Duodenal mucosa (tissue), 2 donors: ENCODE results near the gene MAP7D1.
A peak's percentile ranks its signal among the peaks of the same experiment; 100 is the strongest.

Experiments used
- H3K27ac ChIP-seq: one replicate; pipeline ENCODE4 v1.7.0; 2013; ENCODE audit warnings: low read depth, low read length
- H3K27me3 ChIP-seq, 2 donors: one replicate each; pipeline ENCODE4 v1.7.0; 2013; ENCODE audit warnings: low read length in 2 of 2, control low read depth in 1 of 2; ENCODE audit not compliant: insufficient read depth in 2 of 2, control insufficient read depth in 1 of 2
- H3K36me3 ChIP-seq, 2 donors: one replicate each; pipeline ENCODE4 v1.7.0; 2013; ENCODE audit warnings: low read length in 2 of 2, control low read depth in 1 of 2; ENCODE audit not compliant: insufficient read depth in 2 of 2, control insufficient read depth in 1 of 2
- H3K4me1 ChIP-seq, 2 donors: one replicate each; pipeline ENCODE4 v1.7.0; 2013; ENCODE audit warnings: low read length in 2 of 2, control low read depth in 1 of 2; ENCODE audit not compliant: insufficient read depth in 2 of 2, control insufficient read depth in 1 of 2
- H3K4me3 ChIP-seq, 2 donors: one replicate each; pipeline ENCODE4 v1.7.0; 2013; ENCODE audit warnings: low read length in 2 of 2, low read depth in 1 of 2
- H3K9ac ChIP-seq, 2 donors: one replicate each; pipeline ENCODE4 v1.7.0; 2013; ENCODE audit warnings: low read length in 2 of 2, low read depth in 1 of 2
- H3K9me3 ChIP-seq, 2 donors: one replicate each; pipeline ENCODE4 v1.7.0; 2013; ENCODE audit warnings: low read length in 2 of 2, control low read depth in 1 of 2; ENCODE audit not compliant: control insufficient read depth in 1 of 2

The MAP7D1 gene

DNA sequence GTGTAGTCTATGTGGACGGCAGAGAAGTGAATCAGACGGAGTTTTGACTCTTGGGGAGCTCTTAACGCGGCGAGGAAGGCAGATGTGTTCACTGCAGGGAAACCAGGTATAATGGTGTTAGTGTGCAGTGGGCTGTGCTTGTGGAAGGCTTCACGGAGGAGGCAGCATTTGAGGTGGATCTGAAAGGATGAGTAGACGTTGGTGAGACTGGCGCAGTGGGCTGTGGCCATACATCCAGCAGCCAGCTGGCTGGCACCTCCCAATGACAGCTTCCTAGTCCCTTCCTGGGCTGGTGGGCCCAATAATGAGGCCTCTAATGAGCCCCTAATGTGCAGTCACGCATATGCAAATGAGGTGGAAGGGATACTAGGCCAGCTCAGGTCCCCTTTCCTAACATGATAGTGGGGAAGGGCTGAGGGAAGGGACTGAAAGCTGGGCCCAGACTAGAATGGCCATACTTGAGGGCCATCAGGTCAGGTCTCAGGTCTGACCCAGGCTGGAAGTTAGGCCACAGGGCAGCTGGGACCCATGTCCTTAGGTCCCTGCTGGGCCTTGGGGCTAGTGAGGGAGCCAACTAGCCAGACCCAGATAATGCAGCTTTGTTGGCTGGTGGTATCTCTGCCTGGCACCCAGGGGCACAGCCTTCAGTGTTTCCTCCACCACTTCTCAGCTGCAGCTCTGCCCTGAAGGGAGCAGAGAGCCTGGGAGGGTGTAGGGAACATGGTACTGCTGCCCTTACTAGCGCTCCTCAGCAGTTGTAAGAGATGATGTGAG is 3.8 kb downstream of the MAP7D1 start:
- Histone ChIP-seq H3K4me3 (peak overlapping the region in 1 of 2 donors; percentile 63), H3K9ac (peak overlapping the region in 1 of 2 donors; percentile 39), H3K36me3 (peaks cover 0 to 2% of the 10 kb centered on the region in 2 donors), H3K9me3 (no peaks in the 10 kb centered on the region), H3K27ac (no peak overlapping the region), H3K4me1 (peaks cover 54 to 60% of the 10 kb centered on the region in 2 donors), H3K27me3 (no peaks in the 10 kb centered on the region)

DNA sequence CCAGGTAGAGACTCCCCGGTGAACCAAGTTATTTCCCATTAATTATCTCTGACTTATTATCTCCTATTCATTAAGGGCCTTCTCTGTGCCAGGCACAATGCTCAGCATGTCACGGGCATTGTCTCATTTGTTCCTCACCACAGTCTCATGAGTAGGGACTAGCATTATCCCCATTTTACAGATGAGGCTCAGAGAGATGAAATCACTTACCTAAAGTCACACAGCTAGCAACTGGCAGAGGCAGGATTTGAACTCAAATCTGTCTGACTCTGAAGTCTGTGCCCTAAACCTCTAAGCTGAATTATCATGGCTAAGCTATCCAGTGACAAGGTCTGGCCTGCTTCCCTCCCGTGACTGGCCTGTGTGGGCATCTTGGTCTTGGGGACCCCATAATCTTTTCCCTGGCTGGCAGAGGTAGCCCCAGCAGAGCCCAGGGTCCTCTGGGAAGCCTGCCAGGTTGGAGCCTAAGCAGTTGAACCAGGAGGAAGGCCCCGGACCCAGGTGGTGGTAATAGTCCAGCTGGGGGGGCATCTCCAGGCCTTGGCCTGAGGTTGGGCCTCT is 4.5 kb downstream of the MAP7D1 start:
- H3K27me3 ChIP-seq, result no peaks in the 10 kb centered on the region
- peak overlapping the region; percentile 5 to 39 for H3K9ac ChIP-seq
- H3K4me3 ChIP-seq, result peak overlapping the region; percentile 44 to 63
- H3K9me3 ChIP-seq, result no peaks in the 10 kb centered on the region
- H3K36me3 ChIP-seq, result peaks cover 0 to 3% of the 10 kb centered on the region in 2 donors
- peaks cover 50 to 53% of the 10 kb centered on the region in 2 donors for H3K4me1 ChIP-seq
- peak overlapping the region; percentile 85 for H3K27ac ChIP-seq

DNA sequence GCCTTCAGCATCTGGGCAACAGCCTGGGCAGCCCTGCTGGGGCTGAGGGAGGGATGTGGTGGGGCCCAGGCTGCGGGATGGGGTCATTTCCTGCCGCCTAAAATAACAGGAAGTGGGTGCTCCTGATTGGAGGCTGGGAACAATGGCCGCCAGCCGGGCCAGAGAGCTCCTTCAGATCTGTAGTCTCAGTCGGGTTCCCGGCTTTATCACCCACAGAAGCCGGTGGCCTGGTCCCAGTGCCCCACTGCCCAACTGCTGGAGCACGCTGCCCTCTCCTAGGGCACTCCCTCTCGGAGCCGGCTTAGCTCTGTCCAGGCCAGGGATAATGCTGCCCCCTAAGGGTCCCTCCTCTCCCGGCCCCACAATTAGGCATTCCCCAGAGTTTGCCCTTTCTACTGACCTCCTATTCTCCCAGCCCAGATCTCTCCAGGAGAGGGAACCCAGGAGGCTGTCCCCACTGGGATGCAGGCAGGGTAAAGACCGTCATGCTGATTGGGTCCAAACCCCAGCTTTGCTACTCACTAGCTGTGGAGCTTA is 5.1 kb downstream of the MAP7D1 start:
- peaks cover 50 to 53% of the 10 kb centered on the region in 2 donors for H3K4me1 ChIP-seq
- H3K4me3 ChIP-seq, result peak overlapping the region; percentile 44 to 63
- peak overlapping the region; percentile 5 to 39 for H3K9ac ChIP-seq
- H3K27ac ChIP-seq, result peak overlapping the region; percentile 85
- H3K9me3 ChIP-seq, result no peaks in the 10 kb centered on the region
- H3K36me3 ChIP-seq, result peaks cover 0 to 3% of the 10 kb centered on the region in 2 donors
- H3K27me3 ChIP-seq, result no peaks in the 10 kb centered on the region

DNA sequence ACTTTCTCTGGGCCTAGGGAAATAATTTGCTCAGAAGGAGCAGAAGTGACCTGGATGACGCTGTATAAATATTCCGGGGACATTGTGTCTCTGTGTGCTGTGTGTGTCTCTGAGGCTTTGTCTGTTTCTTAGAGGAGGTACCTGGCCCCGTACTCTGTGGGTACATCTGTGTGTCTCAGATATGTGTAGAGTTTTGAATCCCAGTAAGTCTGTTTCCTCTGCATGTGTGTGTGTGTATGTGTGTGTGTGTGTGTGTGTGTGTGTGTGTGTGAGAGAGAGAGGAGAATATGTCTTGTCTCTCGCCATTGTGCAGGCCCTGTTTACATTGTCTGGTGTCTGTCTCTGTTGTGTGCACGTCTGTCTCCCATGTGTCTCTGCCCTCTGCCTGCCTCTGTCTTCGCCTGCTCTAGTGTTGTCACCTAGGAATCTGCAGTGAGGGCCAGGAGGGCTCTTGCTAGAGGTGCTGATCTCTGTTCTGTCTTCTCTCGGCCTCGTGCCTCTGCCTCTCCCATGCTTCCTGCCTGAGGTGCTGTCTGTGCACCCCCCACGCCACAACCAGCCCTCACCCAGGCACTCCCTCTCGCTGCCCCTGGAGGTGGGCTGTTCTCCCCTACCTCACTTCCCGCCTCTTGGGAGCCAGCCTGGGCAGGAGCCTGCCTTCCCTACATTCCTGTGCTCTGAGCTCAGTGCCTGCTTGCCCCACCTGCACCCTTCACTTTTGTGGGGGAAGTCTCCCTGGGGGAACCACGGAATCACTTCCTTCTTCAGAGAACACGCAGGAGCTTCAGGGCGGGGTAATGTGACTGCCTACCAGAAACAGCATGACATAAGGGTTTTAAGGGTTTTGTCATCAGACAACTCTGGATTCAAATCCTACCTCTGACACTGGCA is 5.9 kb downstream of the MAP7D1 start:
- Histone ChIP-seq H3K27ac (peak overlapping the region; percentile 85), H3K4me3 (peak overlapping the region; percentile 35 to 63), H3K36me3 (peaks cover 0 to 4% of the 10 kb centered on the region in 2 donors), H3K9ac (peak overlapping the region; percentile 5 to 39), H3K27me3 (no peaks in the 10 kb centered on the region), H3K4me1 (peaks cover 50 to 53% of the 10 kb centered on the region in 2 donors), H3K9me3 (no peaks in the 10 kb centered on the region)

DNA sequence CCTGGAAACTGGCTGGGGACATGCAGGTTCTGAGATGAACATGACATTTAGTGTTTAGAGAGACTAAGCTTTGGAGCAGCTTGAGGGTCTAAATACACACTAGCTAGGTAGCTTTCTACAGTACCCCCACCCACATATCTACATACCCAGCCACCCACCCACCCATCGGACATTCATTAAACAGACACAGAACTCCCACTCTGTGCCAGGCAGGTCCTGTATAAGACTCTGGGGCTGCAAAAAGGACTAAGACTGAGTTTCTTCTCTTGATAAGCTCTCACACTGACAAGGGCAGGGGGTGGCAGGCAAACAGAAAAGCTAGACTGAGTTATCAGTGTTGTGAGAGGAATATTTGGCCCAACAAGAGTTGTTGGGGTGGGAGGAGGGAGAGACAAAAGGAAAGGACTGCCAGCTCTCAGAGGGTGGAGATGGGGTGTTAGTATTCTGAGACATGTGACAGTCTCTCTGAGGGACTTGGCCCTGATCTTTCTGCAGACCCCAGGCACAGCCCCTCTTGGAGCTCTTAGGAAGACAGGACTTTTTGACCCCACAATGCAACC is 6.8 kb downstream of the MAP7D1 start:
- no peak overlapping the region for H3K27ac ChIP-seq
- H3K4me1 ChIP-seq, result peaks cover 47 to 50% of the 10 kb centered on the region in 2 donors
- H3K4me3 ChIP-seq, result no peak overlapping the region
- peak overlapping the region in 1 of 2 donors; percentile 39 for H3K9ac ChIP-seq
- peaks cover 0 to 13% of the 10 kb centered on the region in 2 donors for H3K36me3 ChIP-seq
- no peaks in the 10 kb centered on the region for H3K27me3 ChIP-seq
- H3K9me3 ChIP-seq, result no peaks in the 10 kb centered on the region

DNA sequence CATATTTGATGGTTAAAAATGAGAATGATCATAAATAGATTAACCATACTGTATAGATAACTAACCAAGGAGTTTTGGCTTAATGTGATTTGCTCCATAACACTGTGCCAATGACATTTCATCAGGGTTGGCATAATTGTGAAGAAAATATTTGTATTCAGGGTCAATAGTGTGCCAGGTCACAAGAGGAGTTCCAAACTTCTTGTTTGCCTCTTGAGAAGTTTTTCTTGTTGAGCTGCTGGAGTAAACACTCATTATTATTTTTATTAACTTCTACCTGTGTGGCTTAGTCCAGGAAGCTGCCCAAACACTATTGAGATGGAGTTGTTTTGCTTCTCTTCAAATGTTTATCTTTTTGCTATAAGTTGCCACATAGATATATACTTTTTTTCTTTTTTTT is 7.5 kb downstream of the MAP7D1 start:
- Histone ChIP-seq H3K9me3 (no peaks in the 10 kb centered on the region), H3K36me3 (peaks cover 0 to 14% of the 10 kb centered on the region in 2 donors), H3K4me3 (no peak overlapping the region), H3K27ac (no peak overlapping the region), H3K27me3 (no peaks in the 10 kb centered on the region), H3K4me1 (peaks cover 40 to 44% of the 10 kb centered on the region in 2 donors), H3K9ac (peak overlapping the region in 1 of 2 donors; percentile 39)

DNA sequence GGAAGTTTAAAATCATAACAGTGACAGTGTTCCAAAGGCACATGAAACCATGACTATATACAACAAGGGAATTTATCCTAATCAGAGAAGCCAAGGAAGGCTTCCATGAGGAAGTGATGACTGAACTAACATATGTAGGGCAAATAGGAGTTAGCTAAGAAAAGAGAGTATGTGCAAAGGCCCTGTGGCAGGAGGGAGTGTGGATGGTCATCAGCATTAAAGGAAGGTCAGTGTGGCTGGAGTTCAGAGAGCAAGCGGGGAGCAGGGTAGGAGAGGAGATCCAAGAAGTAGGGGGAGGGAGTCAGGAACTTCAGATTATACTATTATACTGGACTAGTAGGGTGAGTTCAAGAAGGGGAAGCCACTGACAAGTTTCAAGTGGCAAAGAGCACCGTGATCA is 8.4 kb downstream of the MAP7D1 start:
- no peaks in the 10 kb centered on the region for H3K9me3 ChIP-seq
- H3K4me1 ChIP-seq, result peaks cover 36 to 40% of the 10 kb centered on the region in 2 donors
- H3K4me3 ChIP-seq, result no peak overlapping the region
- no peaks in the 10 kb centered on the region for H3K27me3 ChIP-seq
- peaks cover 0 to 14% of the 10 kb centered on the region in 2 donors for H3K36me3 ChIP-seq
- H3K27ac ChIP-seq, result no peak overlapping the region
- no peak overlapping the region for H3K9ac ChIP-seq

DNA sequence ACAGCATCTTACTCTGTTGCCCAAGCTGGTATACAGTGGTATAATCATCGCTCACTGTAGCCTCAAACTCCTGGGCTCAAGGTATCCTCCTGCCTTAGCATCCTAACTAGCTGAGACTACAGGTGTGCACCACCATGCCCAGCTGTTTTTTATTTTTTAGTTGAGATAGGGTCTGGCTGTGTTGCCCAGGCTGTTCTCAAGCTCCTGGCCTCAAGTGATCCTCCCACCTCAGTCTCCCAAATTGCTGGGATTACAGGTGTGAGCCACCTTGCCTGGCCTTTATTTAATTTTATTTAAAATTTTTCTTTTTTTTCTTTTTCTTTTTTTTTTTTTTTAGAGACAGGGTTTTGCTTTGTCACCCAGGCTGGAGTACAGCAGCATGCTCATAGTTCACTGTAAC is 9.2 kb downstream of the MAP7D1 start:
- Histone ChIP-seq H3K9ac (no peak overlapping the region), H3K4me1 (peaks cover 29 to 32% of the 10 kb centered on the region in 2 donors), H3K4me3 (no peak overlapping the region), H3K27me3 (no peaks in the 10 kb centered on the region), H3K9me3 (no peaks in the 10 kb centered on the region), H3K27ac (no peak overlapping the region), H3K36me3 (peaks cover 0 to 14% of the 10 kb centered on the region in 2 donors)

DNA sequence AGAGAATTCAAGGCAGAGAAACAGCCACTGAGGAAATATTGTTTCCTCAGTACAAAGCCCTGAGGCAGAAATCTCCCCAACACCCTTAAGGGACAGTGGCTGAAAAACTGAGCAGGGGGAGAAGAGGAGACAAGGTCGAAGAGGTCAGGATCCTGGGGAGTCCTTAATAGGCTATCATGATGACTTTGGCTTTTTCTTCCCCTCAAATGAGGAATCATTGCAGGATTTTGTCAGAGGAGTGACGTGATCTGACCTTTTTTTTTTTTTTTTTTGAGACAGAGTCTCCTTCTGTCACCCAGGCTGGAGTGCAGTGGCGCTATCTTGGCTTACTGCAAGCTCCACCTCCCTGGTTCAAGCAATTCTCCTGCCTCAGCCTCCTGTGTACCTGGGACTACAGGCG is 10.2 kb downstream of the MAP7D1 start:
- H3K9ac ChIP-seq, result no peak overlapping the region
- peaks cover 19 to 23% of the 10 kb centered on the region in 2 donors for H3K4me1 ChIP-seq
- no peak overlapping the region for H3K27ac ChIP-seq
- H3K9me3 ChIP-seq, result no peaks in the 10 kb centered on the region
- H3K27me3 ChIP-seq, result no peaks in the 10 kb centered on the region
- H3K36me3 ChIP-seq, result peaks cover 3 to 20% of the 10 kb centered on the region in 2 donors
- H3K4me3 ChIP-seq, result no peak overlapping the region
